Neural cell (in vitro differentiated cells): ENCODE measurements around the gene CROCC2.

Experiments
- EP300 ChIP-seq: fragments of 450-650 bp; conservative IDR thresholded peaks from 2 replicates; pipeline ENCODE4 v1.6.1; 2014; ENCODE audit warnings: antibody characterized with exemption, mild to moderate bottlenecking, moderate library complexity; ENCODE audit not compliant: poor library complexity, severe bottlenecking
- EZH2 ChIP-seq: fragments of 200-600, 300-800 bp; shearing (Covaris generic), sonication (generic); IDR thresholded peaks from 2 replicates; pipeline ENCODE4 v1.6.1; 2014; ENCODE audit warnings: antibody characterized with exemption, low read length, borderline replicate concordance, mild to moderate bottlenecking; ENCODE audit not compliant: insufficient read depth, poor library complexity, severe bottlenecking
- MXI1 ChIP-seq: fragments of 450-650 bp; conservative IDR thresholded peaks from 2 replicates; pipeline ENCODE4 v1.6.1; 2014; ENCODE audit warnings: antibody characterized with exemption, mild to moderate bottlenecking; ENCODE audit not compliant: poor library complexity, severe bottlenecking
- POLR2AphosphoS5 ChIP-seq: IDR thresholded peaks from 2 replicates; pipeline ENCODE4 v1.6.1; 2012
- RAD21 ChIP-seq: fragments of 450-650 bp; conservative IDR thresholded peaks from 2 replicates; pipeline ENCODE4 v1.6.1; 2014; ENCODE audit warnings: antibody characterized with exemption, mild to moderate bottlenecking, moderate library complexity
- TF ChIP-seq, protein P1 (sequence below): fragments of 450-650 bp; IDR thresholded peaks from 2 replicates; pipeline ENCODE4 v1.5.1; 2014; ENCODE audit warnings: antibody characterized with exemption, mild to moderate bottlenecking, moderate library complexity; ENCODE audit not compliant: poor library complexity, severe bottlenecking
- TF ChIP-seq, protein P2 (sequence below): IDR thresholded peaks from 2 replicates; pipeline ENCODE4 v1.6.1; 2012; ENCODE audit warnings: borderline replicate concordance

DNA sequence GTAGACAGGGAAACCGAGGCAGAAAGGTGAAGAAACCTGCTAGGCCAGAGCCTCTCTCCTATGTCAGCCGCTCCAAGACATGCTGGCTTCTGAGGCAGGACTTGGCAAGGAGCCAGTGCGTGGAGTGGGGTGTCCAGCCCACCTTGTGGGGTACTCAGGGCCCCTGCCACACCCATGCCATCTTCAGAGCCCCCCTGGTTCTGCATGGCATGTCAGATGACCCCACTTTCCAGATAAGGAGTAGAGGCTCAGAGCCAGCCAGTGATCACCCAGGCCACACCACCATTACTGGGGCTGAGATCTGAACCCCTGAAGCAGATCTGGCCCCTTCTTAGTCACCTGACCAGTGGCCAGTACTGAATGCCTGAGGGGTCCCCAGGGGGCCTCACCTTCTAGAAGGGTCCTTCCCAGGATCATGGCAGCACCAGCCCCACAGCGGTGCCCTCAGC, 14.7 kb downstream of the CROCC2 start:
- TF ChIP-seq, protein P1, sequence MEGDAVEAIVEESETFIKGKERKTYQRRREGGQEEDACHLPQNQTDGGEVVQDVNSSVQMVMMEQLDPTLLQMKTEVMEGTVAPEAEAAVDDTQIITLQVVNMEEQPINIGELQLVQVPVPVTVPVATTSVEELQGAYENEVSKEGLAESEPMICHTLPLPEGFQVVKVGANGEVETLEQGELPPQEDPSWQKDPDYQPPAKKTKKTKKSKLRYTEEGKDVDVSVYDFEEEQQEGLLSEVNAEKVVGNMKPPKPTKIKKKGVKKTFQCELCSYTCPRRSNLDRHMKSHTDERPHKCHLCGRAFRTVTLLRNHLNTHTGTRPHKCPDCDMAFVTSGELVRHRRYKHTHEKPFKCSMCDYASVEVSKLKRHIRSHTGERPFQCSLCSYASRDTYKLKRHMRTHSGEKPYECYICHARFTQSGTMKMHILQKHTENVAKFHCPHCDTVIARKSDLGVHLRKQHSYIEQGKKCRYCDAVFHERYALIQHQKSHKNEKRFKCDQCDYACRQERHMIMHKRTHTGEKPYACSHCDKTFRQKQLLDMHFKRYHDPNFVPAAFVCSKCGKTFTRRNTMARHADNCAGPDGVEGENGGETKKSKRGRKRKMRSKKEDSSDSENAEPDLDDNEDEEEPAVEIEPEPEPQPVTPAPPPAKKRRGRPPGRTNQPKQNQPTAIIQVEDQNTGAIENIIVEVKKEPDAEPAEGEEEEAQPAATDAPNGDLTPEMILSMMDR, result no peak
- no peak for TF ChIP-seq POLR2AphosphoS5
- TF ChIP-seq RAD21, result no peak
- TF ChIP-seq EP300, result no peak
- TF ChIP-seq EZH2, result no peak
- TF ChIP-seq, protein P2, sequence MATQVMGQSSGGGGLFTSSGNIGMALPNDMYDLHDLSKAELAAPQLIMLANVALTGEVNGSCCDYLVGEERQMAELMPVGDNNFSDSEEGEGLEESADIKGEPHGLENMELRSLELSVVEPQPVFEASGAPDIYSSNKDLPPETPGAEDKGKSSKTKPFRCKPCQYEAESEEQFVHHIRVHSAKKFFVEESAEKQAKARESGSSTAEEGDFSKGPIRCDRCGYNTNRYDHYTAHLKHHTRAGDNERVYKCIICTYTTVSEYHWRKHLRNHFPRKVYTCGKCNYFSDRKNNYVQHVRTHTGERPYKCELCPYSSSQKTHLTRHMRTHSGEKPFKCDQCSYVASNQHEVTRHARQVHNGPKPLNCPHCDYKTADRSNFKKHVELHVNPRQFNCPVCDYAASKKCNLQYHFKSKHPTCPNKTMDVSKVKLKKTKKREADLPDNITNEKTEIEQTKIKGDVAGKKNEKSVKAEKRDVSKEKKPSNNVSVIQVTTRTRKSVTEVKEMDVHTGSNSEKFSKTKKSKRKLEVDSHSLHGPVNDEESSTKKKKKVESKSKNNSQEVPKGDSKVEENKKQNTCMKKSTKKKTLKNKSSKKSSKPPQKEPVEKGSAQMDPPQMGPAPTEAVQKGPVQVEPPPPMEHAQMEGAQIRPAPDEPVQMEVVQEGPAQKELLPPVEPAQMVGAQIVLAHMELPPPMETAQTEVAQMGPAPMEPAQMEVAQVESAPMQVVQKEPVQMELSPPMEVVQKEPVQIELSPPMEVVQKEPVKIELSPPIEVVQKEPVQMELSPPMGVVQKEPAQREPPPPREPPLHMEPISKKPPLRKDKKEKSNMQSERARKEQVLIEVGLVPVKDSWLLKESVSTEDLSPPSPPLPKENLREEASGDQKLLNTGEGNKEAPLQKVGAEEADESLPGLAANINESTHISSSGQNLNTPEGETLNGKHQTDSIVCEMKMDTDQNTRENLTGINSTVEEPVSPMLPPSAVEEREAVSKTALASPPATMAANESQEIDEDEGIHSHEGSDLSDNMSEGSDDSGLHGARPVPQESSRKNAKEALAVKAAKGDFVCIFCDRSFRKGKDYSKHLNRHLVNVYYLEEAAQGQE, result no peak
- TF ChIP-seq MXI1, result no peak
